Testis (tissue), 2 donors: Measurements from ENCODE around the gene ALOX12B.

Experiments
- POLR2A ChIP-seq: fragments of 450-650 bp; IDR thresholded peaks from one replicate; pipeline ENCODE4 v1.6.1; 2017; ENCODE audit warnings: antibody characterized with exemption, mild to moderate bottlenecking, moderate library complexity
- TF ChIP-seq, protein P1 (sequence below), 3 experiments: fragments of 450-650 bp in 2 of 3; fragments of 200-600 bp in 1 of 3; sonication (generic) in 1 of 3; IDR thresholded peaks; one replicate each; pipeline ENCODE4 v1.5.1; 2016 to 2019; ENCODE audit warnings: antibody characterized with exemption in 3 of 3, mild to moderate bottlenecking in 2 of 3, moderate library complexity in 1 of 3

DNA sequence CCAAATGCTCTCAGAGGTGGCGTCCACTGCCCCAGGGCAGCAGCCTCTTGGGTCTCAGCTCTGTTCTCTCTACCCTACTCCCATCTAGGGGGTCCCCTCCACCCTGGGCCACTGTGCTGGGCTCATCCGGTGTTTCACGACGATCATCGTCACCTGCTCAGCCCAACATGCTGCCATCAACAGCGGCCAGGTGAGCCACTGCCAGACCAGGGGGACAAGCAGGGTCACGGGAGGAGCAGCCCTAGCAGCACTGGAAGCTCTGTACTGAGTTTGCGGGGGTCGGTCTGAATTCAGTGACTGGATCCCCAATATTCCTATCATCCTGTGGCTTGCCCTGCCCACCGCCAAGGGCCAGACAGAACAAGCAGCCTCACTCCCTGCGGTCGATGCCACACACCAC lies 16.0 kb downstream of the ALOX12B start:
- TF ChIP-seq, protein P1, sequence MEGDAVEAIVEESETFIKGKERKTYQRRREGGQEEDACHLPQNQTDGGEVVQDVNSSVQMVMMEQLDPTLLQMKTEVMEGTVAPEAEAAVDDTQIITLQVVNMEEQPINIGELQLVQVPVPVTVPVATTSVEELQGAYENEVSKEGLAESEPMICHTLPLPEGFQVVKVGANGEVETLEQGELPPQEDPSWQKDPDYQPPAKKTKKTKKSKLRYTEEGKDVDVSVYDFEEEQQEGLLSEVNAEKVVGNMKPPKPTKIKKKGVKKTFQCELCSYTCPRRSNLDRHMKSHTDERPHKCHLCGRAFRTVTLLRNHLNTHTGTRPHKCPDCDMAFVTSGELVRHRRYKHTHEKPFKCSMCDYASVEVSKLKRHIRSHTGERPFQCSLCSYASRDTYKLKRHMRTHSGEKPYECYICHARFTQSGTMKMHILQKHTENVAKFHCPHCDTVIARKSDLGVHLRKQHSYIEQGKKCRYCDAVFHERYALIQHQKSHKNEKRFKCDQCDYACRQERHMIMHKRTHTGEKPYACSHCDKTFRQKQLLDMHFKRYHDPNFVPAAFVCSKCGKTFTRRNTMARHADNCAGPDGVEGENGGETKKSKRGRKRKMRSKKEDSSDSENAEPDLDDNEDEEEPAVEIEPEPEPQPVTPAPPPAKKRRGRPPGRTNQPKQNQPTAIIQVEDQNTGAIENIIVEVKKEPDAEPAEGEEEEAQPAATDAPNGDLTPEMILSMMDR (IDR thresholded peaks at IDR 0.05), result no peak
- no peak for TF ChIP-seq POLR2A
